Esophagus muscularis mucosa (tissue), 4 donors: ENCODE measurements around the gene CHPF2.

ENCODE experiments used
- CTCF ChIP-seq, 3 experiments: fragments of 200-600 bp in 2 of 3; fragments of 450-650 bp in 1 of 3; sonication (generic) in 2 of 3; IDR thresholded peaks; one replicate each; pipeline ENCODE4 v1.5.1; 2017 to 2019; ENCODE audit warnings: antibody characterized with exemption in 3 of 3, mild to moderate bottlenecking in 2 of 3, moderate library complexity in 1 of 3
- EP300 ChIP-seq: sonication (generic); formaldehyde crosslinking; IDR thresholded peaks from one replicate; pipeline ENCODE4 v1.6.1; 2017; ENCODE audit warnings: antibody characterized with exemption
- POLR2A ChIP-seq: fragments of 450-650 bp; IDR thresholded peaks from one replicate; pipeline ENCODE4 v1.6.1; 2017; ENCODE audit warnings: antibody characterized with exemption, moderate library complexity, mild to moderate bottlenecking, low read depth
- POLR2AphosphoS5 ChIP-seq, 2 donors: sonication (generic); formaldehyde crosslinking; IDR thresholded peaks; one replicate each; pipeline ENCODE4 v1.6.1; 2017; ENCODE audit warnings: antibody characterized with exemption in 2 of 2

- no peak for TF ChIP-seq EP300
- TF ChIP-seq POLR2A: no peak
- TF ChIP-seq CTCF (IDR thresholded peaks at IDR 0.05): no peak
- TF ChIP-seq POLR2AphosphoS5 (IDR thresholded peaks at IDR 0.05): no peak
Observed at GRCh38 chr7:151228024-151228866, 4.0 kb upstream of the CHPF2 start.
